Liver (tissue), 3 donors: Measurements from ENCODE around the gene GPT2.

Experiments used
- EGR1 ChIP-seq, 2 donors: IDR thresholded peaks; 2 replicates each; pipeline ENCODE4 v1.6.1; 2016 to 2018; ENCODE audit warnings: antibody characterized with exemption in 2 of 2, low read depth in 2 of 2
- GABPA ChIP-seq, 2 donors: IDR thresholded peaks in 1 of 2; conservative IDR thresholded peaks in 1 of 2; 2 replicates each; pipeline ENCODE4 v1.6.1; 2016; ENCODE audit warnings: antibody characterized with exemption in 2 of 2, mild to moderate bottlenecking in 1 of 2, moderate library complexity in 1 of 2
- JUND ChIP-seq, 2 donors: IDR thresholded peaks; 2 replicates each; pipeline ENCODE4 v1.6.1; 2016; ENCODE audit warnings: antibody characterized with exemption in 2 of 2
- NR2F2 ChIP-seq: IDR thresholded peaks from 2 replicates; pipeline ENCODE4 v1.6.1; 2016; ENCODE audit warnings: antibody characterized with exemption
- RAD21 ChIP-seq, 2 donors: IDR thresholded peaks; 2 replicates each; pipeline ENCODE4 v1.6.1; 2016; ENCODE audit warnings: antibody characterized with exemption in 2 of 2, mild to moderate bottlenecking in 2 of 2
- REST ChIP-seq: IDR thresholded peaks from 2 replicates; pipeline ENCODE4 v1.6.1; 2016; ENCODE audit warnings: antibody characterized with exemption, mild to moderate bottlenecking
- RXRA ChIP-seq, 2 donors: IDR thresholded peaks; 2 replicates each; pipeline ENCODE4 v1.6.1; 2017 to 2018; ENCODE audit warnings: antibody characterized with exemption in 2 of 2, mild to moderate bottlenecking in 1 of 2
- SP1 ChIP-seq: IDR thresholded peaks from 2 replicates; pipeline ENCODE4 v1.6.1; 2018; ENCODE audit warnings: antibody characterized with exemption, mild to moderate bottlenecking
- TAF1 ChIP-seq: conservative IDR thresholded peaks from 2 replicates; pipeline ENCODE4 v1.6.1; 2016; ENCODE audit warnings: antibody characterized with exemption, mild to moderate bottlenecking
- YY1 ChIP-seq: IDR thresholded peaks from 2 replicates; pipeline ENCODE4 v1.6.1; 2016; ENCODE audit warnings: antibody characterized with exemption, mild to moderate bottlenecking
- TF ChIP-seq, protein P1 (sequence below): fragments of 150-350 bp; IDR thresholded peaks from 2 replicates; pipeline ENCODE4 v1.5.1; 2017; ENCODE audit warnings: improper control_type of control experiment, low read depth, low read length; ENCODE audit not compliant: missing input control
- TF ChIP-seq, protein P2 (sequence below): IDR thresholded peaks from 2 replicates; pipeline ENCODE4 v1.6.1; 2016; ENCODE audit warnings: antibody characterized with exemption
- TF ChIP-seq, protein P3 (sequence below): IDR thresholded peaks from 2 replicates; pipeline ENCODE4 v1.6.1; 2016; ENCODE audit warnings: antibody characterized with exemption
- TF ChIP-seq, protein P4 (sequence below): IDR thresholded peaks from 2 replicates; pipeline ENCODE4 v1.6.1; 2016; ENCODE audit warnings: antibody characterized with exemption
- donor health status: healthy.
- donor health status: healthy.

DNA sequence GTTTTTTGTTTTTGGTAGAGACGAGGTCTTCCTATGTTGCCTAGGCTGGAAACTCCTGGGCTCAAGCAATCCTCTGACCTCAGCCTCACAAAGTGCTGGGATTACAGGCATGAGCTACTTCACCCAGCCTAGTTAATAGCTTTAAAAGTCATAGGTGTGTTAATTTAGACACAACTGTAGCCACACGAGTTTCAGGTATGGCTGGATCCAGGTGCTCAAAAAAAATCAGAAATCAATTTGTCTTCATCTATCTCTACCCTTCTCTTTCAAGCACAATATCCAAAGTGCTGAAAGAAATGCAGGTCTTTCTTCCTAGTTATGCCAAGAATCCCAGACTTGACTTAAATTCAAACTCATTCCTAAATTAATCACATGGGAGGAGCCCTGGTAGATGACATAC lies 29.3 kb upstream of the GPT2 start:
- TF ChIP-seq, protein P1, sequence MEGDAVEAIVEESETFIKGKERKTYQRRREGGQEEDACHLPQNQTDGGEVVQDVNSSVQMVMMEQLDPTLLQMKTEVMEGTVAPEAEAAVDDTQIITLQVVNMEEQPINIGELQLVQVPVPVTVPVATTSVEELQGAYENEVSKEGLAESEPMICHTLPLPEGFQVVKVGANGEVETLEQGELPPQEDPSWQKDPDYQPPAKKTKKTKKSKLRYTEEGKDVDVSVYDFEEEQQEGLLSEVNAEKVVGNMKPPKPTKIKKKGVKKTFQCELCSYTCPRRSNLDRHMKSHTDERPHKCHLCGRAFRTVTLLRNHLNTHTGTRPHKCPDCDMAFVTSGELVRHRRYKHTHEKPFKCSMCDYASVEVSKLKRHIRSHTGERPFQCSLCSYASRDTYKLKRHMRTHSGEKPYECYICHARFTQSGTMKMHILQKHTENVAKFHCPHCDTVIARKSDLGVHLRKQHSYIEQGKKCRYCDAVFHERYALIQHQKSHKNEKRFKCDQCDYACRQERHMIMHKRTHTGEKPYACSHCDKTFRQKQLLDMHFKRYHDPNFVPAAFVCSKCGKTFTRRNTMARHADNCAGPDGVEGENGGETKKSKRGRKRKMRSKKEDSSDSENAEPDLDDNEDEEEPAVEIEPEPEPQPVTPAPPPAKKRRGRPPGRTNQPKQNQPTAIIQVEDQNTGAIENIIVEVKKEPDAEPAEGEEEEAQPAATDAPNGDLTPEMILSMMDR = no peak
- TF ChIP-seq, protein P2, sequence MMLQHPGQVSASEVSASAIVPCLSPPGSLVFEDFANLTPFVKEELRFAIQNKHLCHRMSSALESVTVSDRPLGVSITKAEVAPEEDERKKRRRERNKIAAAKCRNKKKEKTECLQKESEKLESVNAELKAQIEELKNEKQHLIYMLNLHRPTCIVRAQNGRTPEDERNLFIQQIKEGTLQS = no peak
- TF ChIP-seq EGR1 (IDR thresholded peaks at IDR 0.05; ENCODE audit: low read depth in 2 of 2) (no peak), RAD21 (IDR thresholded peaks at IDR 0.05) (no peak), REST (no peak), RXRA (IDR thresholded peaks at IDR 0.05) (no peak), YY1 (no peak), GABPA (IDR thresholded peaks at IDR 0.05 in 1 of 2, conservative IDR thresholded peaks at IDR 0.05 in 1 of 2) (no peak), NR2F2 (no peak), TAF1 (no peak), SP1 (no peak), JUND (IDR thresholded peaks at IDR 0.05) (no peak)
- TF ChIP-seq, protein P3, sequence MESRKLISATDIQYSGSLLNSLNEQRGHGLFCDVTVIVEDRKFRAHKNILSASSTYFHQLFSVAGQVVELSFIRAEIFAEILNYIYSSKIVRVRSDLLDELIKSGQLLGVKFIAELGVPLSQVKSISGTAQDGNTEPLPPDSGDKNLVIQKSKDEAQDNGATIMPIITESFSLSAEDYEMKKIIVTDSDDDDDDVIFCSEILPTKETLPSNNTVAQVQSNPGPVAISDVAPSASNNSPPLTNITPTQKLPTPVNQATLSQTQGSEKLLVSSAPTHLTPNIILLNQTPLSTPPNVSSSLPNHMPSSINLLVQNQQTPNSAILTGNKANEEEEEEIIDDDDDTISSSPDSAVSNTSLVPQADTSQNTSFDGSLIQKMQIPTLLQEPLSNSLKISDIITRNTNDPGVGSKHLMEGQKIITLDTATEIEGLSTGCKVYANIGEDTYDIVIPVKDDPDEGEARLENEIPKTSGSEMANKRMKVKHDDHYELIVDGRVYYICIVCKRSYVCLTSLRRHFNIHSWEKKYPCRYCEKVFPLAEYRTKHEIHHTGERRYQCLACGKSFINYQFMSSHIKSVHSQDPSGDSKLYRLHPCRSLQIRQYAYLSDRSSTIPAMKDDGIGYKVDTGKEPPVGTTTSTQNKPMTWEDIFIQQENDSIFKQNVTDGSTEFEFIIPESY = no peak
- TF ChIP-seq, protein P4, sequence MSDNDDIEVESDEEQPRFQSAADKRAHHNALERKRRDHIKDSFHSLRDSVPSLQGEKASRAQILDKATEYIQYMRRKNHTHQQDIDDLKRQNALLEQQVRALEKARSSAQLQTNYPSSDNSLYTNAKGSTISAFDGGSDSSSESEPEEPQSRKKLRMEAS = no peak
